Stimulated activated CD8-positive, alpha-beta memory T cell treated with anti-CD3 and anti-CD28 coated beads, Interleukin-15, amount 100 ng/mL, for 24 hours (primary cell): ENCODE data around the gene DMRT2.

Experiments
- DNase-seq: peaks from one replicate; pipeline ENCODE4 v3.0.0-alpha.2; 2020; ENCODE audit warnings: low read depth

Gene DMRT2

GRCh38 chr9:1050125-1050895, at the start of gene DMRT2:
DMRT2 (plus strand) TSS chr9:1050357; CDS start chr9:1051614, 1,257 bp downstream.
- no peak for DNase-seq

- DNase-seq = no peak
Observed at GRCh38 chr9:1001838-1002237, 48.3 kb upstream of the DMRT2 start.

- no peak for DNase-seq
Observed at GRCh38 chr9:1002678-1003077, 47.5 kb upstream of the DMRT2 start.

- no peak for DNase-seq
Observed at GRCh38 chr9:1005043-1005667, 45.0 kb upstream of the DMRT2 start.

- no peak for DNase-seq
Observed at GRCh38 chr9:1007312-1007711, 42.8 kb upstream of the DMRT2 start.

GRCh38 chr9:1008216-1008615, 41.9 kb upstream of the DMRT2 start:
- no peak for DNase-seq

GRCh38 chr9:1009101-1009707, 41.0 kb upstream of the DMRT2 start:
- peak; percentile 67 for DNase-seq

GRCh38 chr9:1013021-1013420, 37.1 kb upstream of the DMRT2 start:
- no peak for DNase-seq

- DNase-seq = no peak
Observed at GRCh38 chr9:1014225-1014624, 35.9 kb upstream of the DMRT2 start.

GRCh38 chr9:1014640-1015039, 35.5 kb upstream of the DMRT2 start:
- no peak for DNase-seq

GRCh38 chr9:1018121-1018520, 32.0 kb upstream of the DMRT2 start:
- no peak for DNase-seq

GRCh38 chr9:1024112-1024511, 26.0 kb upstream of the DMRT2 start:
- DNase-seq = no peak

- no peak for DNase-seq
Observed at GRCh38 chr9:1025131-1025530, 25.0 kb upstream of the DMRT2 start.

GRCh38 chr9:1026219-1026618, 23.9 kb upstream of the DMRT2 start:
- no peak for DNase-seq

GRCh38 chr9:1028501-1029190, 21.5 kb upstream of the DMRT2 start:
- DNase-seq = no peak

GRCh38 chr9:1031951-1032601, 18.1 kb upstream of the DMRT2 start:
- no peak for DNase-seq

GRCh38 chr9:1034271-1034670, 15.9 kb upstream of the DMRT2 start:
- DNase-seq = no peak

- no peak for DNase-seq
Observed at GRCh38 chr9:1039589-1039988, 10.6 kb upstream of the DMRT2 start.

GRCh38 chr9:1042466-1042865, 7.7 kb upstream of the DMRT2 start:
- DNase-seq = no peak

GRCh38 chr9:1044643-1045042, 5.5 kb upstream of the DMRT2 start:
- no peak for DNase-seq

GRCh38 chr9:1046639-1047572, 3.3 kb upstream of the DMRT2 start:
- no peak for DNase-seq
